Adrenal gland (tissue), 5 donors: ENCODE results near the gene CLDN18.

Experiments
- CTCF ChIP-seq, 6 experiments: fragments of 450-650 bp in 4 of 6; fragments of 200-600 bp in 2 of 6; sonication (generic) in 1 of 6; IDR thresholded peaks; 1 replicate in 5 of 6; 2 replicates in 1 of 6; pipeline versions ENCODE4 v1.5.1 to v1.8.0; 2016 to 2021; ENCODE audit warnings: antibody characterized with exemption in 6 of 6, mild to moderate bottlenecking in 2 of 6, moderate library complexity in 1 of 6
- POLR2A ChIP-seq, 2 donors: fragments of 450-650 bp; IDR thresholded peaks; one replicate each; pipeline ENCODE4 v1.6.1; 2017; ENCODE audit warnings: antibody characterized with exemption in 2 of 2, mild to moderate bottlenecking in 2 of 2, moderate library complexity in 1 of 2
- donor health status: DM: no; HTN: no; CAD: no.

GRCh38 chr3:138030734-138031280, 20.8 kb downstream of the CLDN18 start:
- TF ChIP-seq CTCF (IDR thresholded peaks at IDR 0.05) (no peak), POLR2A (IDR thresholded peaks at IDR 0.05) (no peak)
